Hepatocyte (in vitro differentiated cells): ENCODE measurements around the gene LRMDA. TPM values are rescaled to one million over a fixed set of nuclear protein-coding genes. Genes with fewer than 3 reads are reported as not detected.
A peak's percentile ranks its signal among the peaks of the same experiment; 100 is the strongest.

Experiments used
- DNase-seq: peaks from one replicate; pipeline ENCODE4 v3.0.0-alpha.2; 2016; ENCODE audit warnings: low spot score
- H2AFZ ChIP-seq: fragments of 200-600 bp; sonication (generic); 2 replicates; pipeline ENCODE4 v1.6.0; 2016; ENCODE audit warnings: antibody characterized with exemption, mild to moderate bottlenecking
- H3K27ac ChIP-seq: fragments of 200-600 bp; sonication (generic); 2 replicates; pipeline ENCODE4 v1.5.1; 2016; ENCODE audit warnings: mild to moderate bottlenecking
- H3K27me3 ChIP-seq: fragments of 200-600 bp; sonication (generic); 2 replicates; pipeline ENCODE4 v1.6.1; 2016
- H3K36me3 ChIP-seq: fragments of 200-600 bp; sonication (generic); replicated peaks from 2 replicates; pipeline ENCODE4 v1.5.1; 2016; ENCODE audit warnings: low read depth; ENCODE audit not compliant: insufficient read depth
- H3K4me1 ChIP-seq: fragments of 200-600 bp; sonication (generic); 2 replicates; pipeline ENCODE4 v1.5.1; 2016; ENCODE audit warnings: mild to moderate bottlenecking, moderate library complexity; ENCODE audit not compliant: insufficient read depth
- H3K4me2 ChIP-seq: fragments of 200-600 bp; sonication (generic); 2 replicates; pipeline ENCODE4 v1.6.0; 2016
- H3K4me3 ChIP-seq: fragments of 200-600 bp; sonication (generic); 2 replicates; pipeline ENCODE4 v1.5.1; 2016; ENCODE audit warnings: mild to moderate bottlenecking
- H3K79me2 ChIP-seq: fragments of 200-600 bp; sonication (generic); 2 replicates; pipeline ENCODE4 v1.6.0; 2017; ENCODE audit warnings: mild to moderate bottlenecking
- H3K9me2 ChIP-seq: fragments of 200-600 bp; sonication (generic); replicated peaks from 2 replicates; pipeline ENCODE4 v1.6.0; 2017; ENCODE audit warnings: mild to moderate bottlenecking; ENCODE audit not compliant: insufficient read depth
- H3K9me3 ChIP-seq: fragments of 200-600 bp; sonication (generic); 2 replicates; pipeline ENCODE4 v1.5.1; 2016; ENCODE audit warnings: low read depth, mild to moderate bottlenecking
- H4K20me1 ChIP-seq: fragments of 200-600 bp; sonication (generic); 2 replicates; pipeline ENCODE4 v1.6.0; 2016; ENCODE audit warnings: mild to moderate bottlenecking; ENCODE audit not compliant: insufficient read depth, poor library complexity, severe bottlenecking
- EZH2 ChIP-seq: fragments of 200-600 bp; sonication (generic); IDR thresholded peaks from 2 replicates; pipeline ENCODE4 v1.6.1; 2016; ENCODE audit warnings: antibody characterized with exemption, mild to moderate bottlenecking, borderline replicate concordance
- EZH2phosphoT487 ChIP-seq: fragments of 200-600 bp; sonication (generic); IDR thresholded peaks from one replicate; pipeline ENCODE4 v1.6.1; 2018; ENCODE audit warnings: antibody characterized with exemption, mild to moderate bottlenecking, low read depth, moderate library complexity; ENCODE audit not compliant: unreplicated experiment, severe bottlenecking
- WGBS: methylation state at CpG from one replicate; pipeline ENCODE4 v1.1.6; 2016; ENCODE audit warnings: low lambda C conversion rate; ENCODE audit errors: missing lambda C conversion rate; 5-methylcytosine and 5-hydroxymethylcytosine counted together
- polyA plus RNA-seq: library from polyadenylated mRNA; unstranded; fragments of >200 nt; fragmentation: Nextera tagmentation; extraction: Ambion mirVana; gene quantifications from 2 replicates; pipeline ENCODE4 v1.2.1, GENCODE V29; 2016
- total RNA-seq: library from RNA; depleted of rRNA; stranded (reverse); fragments of >200 nt; gene quantifications from 2 replicates; pipeline ENCODE4 v1.2.3, GENCODE V29; 2014
- TF ChIP-seq, protein P1 (sequence below): fragments of 200-600 bp; sonication (generic); IDR thresholded peaks from 2 replicates; pipeline ENCODE4 v1.5.1; 2016; ENCODE audit warnings: antibody characterized with exemption, mild to moderate bottlenecking; ENCODE audit not compliant: poor library complexity

The LRMDA gene
- total and polyA plus RNA-seq, 2 experiments from 2014 or later, result 5.6 to 15.7 TPM

DNA sequence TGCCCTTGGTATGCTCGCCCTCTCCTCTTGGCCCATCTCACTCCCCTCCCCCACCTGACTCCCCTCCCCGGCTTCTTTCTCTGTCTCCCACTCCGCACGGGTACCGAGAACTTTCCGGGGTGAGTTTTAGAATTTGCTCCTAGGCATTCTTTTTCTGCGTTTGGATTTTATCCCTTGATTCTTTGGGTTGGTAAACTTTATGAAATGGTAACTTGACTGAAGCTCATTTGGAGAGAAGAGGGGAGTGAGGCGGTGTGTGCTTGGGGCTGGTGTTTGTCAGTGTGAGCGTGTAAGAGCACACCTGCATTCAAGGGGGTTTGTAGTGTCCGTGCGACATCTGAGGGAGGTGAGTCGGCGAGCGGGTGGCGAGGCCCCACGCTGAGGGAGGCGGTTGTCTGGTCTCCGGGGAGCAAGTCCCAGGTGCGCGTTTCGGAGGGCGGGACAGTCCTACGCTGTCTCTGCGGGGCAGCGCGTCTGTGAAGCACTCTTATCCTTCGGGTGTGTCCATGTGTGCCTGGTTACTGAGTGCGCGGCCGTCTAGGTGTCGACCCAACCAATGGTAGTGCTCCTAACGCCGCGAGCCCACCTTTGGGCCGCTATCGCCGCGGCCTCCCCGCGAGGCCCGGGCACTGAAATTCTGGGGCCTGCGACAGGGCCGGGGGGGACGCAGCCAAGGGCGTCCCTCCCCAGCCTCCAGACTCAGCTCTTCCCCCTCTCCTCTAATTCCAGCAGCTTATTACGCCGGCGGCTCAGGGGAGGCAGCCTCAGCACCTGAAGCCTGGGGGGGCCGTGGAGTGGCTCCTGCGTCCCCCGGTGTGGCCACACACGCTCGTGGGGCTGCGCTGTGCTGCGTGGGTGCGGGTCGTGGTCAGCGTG lies 27.2 kb upstream of the LRMDA start:
- peak; percentile 75 for DNase-seq
- Histone ChIP-seq H3K36me3 (no peaks in the 10 kb centered on the region), H3K9me2 (no peaks in the 10 kb centered on the region), H4K20me1 (peaks cover 16% of the 10 kb centered on the region), H3K4me2 (peak overlapping the region; percentile 97), H3K9me3 (no peaks in the 10 kb centered on the region), H2AFZ (peak overlapping the region; percentile 85), H3K79me2 (peaks cover 68% of the 10 kb centered on the region), H3K4me1 (peaks cover 14% of the 10 kb centered on the region), H3K27ac (peak overlapping the region; percentile 96), H3K27me3 (no peaks in the 10 kb centered on the region), H3K4me3 (peak overlapping the region; percentile 68)
- TF ChIP-seq EZH2 (no peak), EZH2phosphoT487 (no peak)
- 1% methylated on average over 48 of the region's 58 CpGs for WGBS

GRCh38 chr10:75404815-75405597 lies 26.4 kb upstream of the LRMDA start:
- TF ChIP-seq EZH2phosphoT487 (peak; percentile 85), EZH2 (no peak)
- TF ChIP-seq, protein P1, sequence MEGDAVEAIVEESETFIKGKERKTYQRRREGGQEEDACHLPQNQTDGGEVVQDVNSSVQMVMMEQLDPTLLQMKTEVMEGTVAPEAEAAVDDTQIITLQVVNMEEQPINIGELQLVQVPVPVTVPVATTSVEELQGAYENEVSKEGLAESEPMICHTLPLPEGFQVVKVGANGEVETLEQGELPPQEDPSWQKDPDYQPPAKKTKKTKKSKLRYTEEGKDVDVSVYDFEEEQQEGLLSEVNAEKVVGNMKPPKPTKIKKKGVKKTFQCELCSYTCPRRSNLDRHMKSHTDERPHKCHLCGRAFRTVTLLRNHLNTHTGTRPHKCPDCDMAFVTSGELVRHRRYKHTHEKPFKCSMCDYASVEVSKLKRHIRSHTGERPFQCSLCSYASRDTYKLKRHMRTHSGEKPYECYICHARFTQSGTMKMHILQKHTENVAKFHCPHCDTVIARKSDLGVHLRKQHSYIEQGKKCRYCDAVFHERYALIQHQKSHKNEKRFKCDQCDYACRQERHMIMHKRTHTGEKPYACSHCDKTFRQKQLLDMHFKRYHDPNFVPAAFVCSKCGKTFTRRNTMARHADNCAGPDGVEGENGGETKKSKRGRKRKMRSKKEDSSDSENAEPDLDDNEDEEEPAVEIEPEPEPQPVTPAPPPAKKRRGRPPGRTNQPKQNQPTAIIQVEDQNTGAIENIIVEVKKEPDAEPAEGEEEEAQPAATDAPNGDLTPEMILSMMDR, result no peak
- Histone ChIP-seq H3K4me2 (peak overlapping the region; percentile 97), H3K27me3 (no peaks in the 10 kb centered on the region), H3K27ac (peak overlapping the region; percentile 96), H3K9me2 (no peaks in the 10 kb centered on the region), H3K4me1 (peaks cover 14% of the 10 kb centered on the region), H2AFZ (peak overlapping the region; percentile 30), H3K79me2 (peaks cover 61% of the 10 kb centered on the region), H3K4me3 (peak overlapping the region; percentile 68), H3K36me3 (no peaks in the 10 kb centered on the region), H3K9me3 (no peaks in the 10 kb centered on the region), H4K20me1 (peaks cover 9% of the 10 kb centered on the region)
- 6% methylated on average over 49 of the region's 56 CpGs for WGBS
- peak; percentile 77 for DNase-seq

DNA sequence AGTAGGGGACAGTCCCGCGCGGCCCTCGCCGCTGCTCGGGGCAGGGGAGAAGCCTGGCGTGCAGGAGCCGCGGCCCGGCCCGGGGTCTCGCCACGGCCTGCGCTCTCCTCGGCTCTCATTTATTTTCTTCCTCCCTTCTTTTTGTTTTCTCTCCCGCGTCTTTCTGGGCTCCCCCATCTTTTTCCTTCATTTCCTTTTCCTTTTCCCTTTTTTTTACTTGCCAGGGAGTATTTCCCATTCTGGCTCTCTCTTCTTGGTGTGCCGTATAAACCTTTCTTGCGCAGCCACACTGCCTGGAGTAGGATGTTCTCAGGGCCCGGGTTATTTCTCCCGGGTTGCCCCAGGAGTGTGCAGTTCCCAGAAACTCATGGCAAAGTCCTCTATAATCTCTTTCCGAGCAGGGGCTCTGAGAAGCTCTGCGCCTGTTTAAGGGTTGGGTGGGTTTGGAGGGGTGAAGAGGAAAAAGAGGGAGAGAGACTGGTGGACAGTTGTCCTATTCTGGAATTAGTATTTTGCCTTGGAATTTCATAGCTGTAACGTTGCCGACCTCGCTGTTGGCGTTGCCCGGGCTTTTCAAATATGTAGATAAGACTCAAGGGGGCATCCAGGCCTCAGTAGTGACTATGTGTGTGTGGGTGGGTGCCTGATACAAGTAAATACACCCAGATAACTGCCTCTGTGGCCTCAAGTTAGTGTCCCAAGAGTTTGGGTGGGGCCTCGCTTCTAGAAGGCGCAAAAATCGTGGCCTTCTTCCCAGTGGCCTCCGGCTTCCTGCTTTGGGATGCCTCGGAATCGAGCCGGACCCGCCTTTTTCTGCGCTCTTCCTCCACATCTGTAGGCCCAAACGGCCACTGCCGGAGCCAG lies 25.6 kb upstream of the LRMDA start:
- Histone ChIP-seq H3K36me3 (no peaks in the 10 kb centered on the region), H2AFZ (no peak overlapping the region), H3K4me1 (peaks cover 14% of the 10 kb centered on the region), H3K9me2 (no peaks in the 10 kb centered on the region), H3K27ac (peak overlapping the region; percentile 96), H3K9me3 (no peaks in the 10 kb centered on the region), H3K4me2 (peak overlapping the region; percentile 97), H3K4me3 (peak overlapping the region; percentile 68), H3K27me3 (no peaks in the 10 kb centered on the region), H4K20me1 (peaks cover 2% of the 10 kb centered on the region), H3K79me2 (peaks cover 53% of the 10 kb centered on the region)
- TF ChIP-seq EZH2, result no peak
- TF ChIP-seq, protein P1, result no peak
- no peak for TF ChIP-seq EZH2phosphoT487
- 30% methylated on average over 35 of the region's 39 CpGs for WGBS
- DNase-seq, result peak; percentile 33
